Bronchial epithelial cell (primary cell): ENCODE data around the gene ANKS1B. TPM values are rescaled to one million over a fixed set of nuclear protein-coding genes. Genes with fewer than 3 reads are reported as not detected.

ENCODE experiments used
- DNase-seq: peaks from one replicate; pipeline ENCODE4 v3.0.0-alpha.2; 2010; ENCODE audit warnings: low read depth
- FAIRE-seq: peaks from 2 replicates; lab custom pipeline; 2011; peaks lifted over from hg19 to GRCh38; lab: Jason Lieb, UNC
- H3K27me3 ChIP-seq: 2 replicates; pipeline ENCODE4 v1.5.1; 2011; ENCODE audit warnings: low read length; ENCODE audit not compliant: control insufficient read depth, insufficient read depth
- H3K36me3 ChIP-seq: 2 replicates; pipeline ENCODE4 v1.5.1; 2011; ENCODE audit warnings: low read length; ENCODE audit not compliant: control insufficient read depth, insufficient read depth
- H3K4me3 ChIP-seq: 2 replicates; pipeline ENCODE4 v1.5.1; 2011; ENCODE audit warnings: mild to moderate bottlenecking, low read depth, low read length, control low read depth
- CTCF ChIP-seq: IDR thresholded peaks from 2 replicates; pipeline ENCODE4 v1.5.1; 2011; ENCODE audit warnings: mild to moderate bottlenecking, moderate library complexity, low read length, control low read depth, inconsistent platforms; ENCODE audit not compliant: insufficient read depth, severe bottlenecking
- total RNA-seq: library from RNA; depleted of rRNA; stranded (reverse); fragments of >200 nt; gene quantifications from 2 replicates; pipeline ENCODE4 v1.2.1, GENCODE V29; 2014

The ANKS1B gene
- total RNA-seq, 1 donor from 2014 or later: 0.26 TPM

- Histone ChIP-seq H3K36me3 (no peaks in the 10 kb centered on the region), H3K4me3 (no peak overlapping the region), H3K27me3 (no peaks in the 10 kb centered on the region)
- FAIRE-seq (no peak), DNase-seq (no peak)
- TF ChIP-seq CTCF: no peak
Observed at GRCh38 chr12:98864363-98864762, 1120.4 kb downstream of the ANKS1B start.

GRCh38 chr12:98863167-98863566 lies 1121.6 kb downstream of the ANKS1B start:
- FAIRE-seq: no peak
- no peaks in the 10 kb centered on the region for H3K27me3 ChIP-seq
- no peak overlapping the region for H3K4me3 ChIP-seq
- H3K36me3 ChIP-seq: no peaks in the 10 kb centered on the region
- no peak for DNase-seq
- TF ChIP-seq CTCF: no peak

DNA sequence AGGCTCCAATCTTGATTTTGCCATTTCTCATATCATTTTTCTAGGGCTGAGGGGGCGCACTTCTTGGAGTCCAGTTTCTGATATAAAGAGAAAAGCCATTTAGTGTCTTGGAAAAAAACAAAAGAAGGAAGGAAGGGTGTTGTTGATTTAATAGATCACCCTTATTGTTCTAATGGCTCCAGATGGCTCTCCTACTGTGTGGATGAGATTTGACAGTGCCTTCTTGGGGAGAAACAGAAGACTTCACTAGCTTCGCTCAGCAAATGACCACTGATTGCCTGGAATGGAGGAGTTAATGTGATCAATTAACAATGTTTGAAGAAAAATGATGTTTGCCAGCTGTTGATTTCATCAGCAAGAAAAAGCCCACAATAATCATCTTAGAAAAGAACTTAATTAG lies 1123.5 kb downstream of the ANKS1B start:
- H3K36me3 ChIP-seq: no peaks in the 10 kb centered on the region
- TF ChIP-seq CTCF: no peak
- H3K27me3 ChIP-seq: no peaks in the 10 kb centered on the region
- DNase-seq (no peak), FAIRE-seq (no peak)
- no peak overlapping the region for H3K4me3 ChIP-seq

GRCh38 chr12:98856897-98857540 lies 1127.7 kb downstream of the ANKS1B start:
- Histone ChIP-seq H3K4me3 (no peak overlapping the region), H3K36me3 (no peaks in the 10 kb centered on the region), H3K27me3 (no peaks in the 10 kb centered on the region)
- DNase-seq: peak; percentile 5
- no peak for TF ChIP-seq CTCF
- FAIRE-seq: no peak

- FAIRE-seq (no peak), DNase-seq (no peak)
- Histone ChIP-seq H3K4me3 (no peak overlapping the region), H3K36me3 (no peaks in the 10 kb centered on the region), H3K27me3 (no peaks in the 10 kb centered on the region)
- TF ChIP-seq CTCF: no peak
Observed at GRCh38 chr12:98852181-98852580, 1132.6 kb downstream of the ANKS1B start.

DNA sequence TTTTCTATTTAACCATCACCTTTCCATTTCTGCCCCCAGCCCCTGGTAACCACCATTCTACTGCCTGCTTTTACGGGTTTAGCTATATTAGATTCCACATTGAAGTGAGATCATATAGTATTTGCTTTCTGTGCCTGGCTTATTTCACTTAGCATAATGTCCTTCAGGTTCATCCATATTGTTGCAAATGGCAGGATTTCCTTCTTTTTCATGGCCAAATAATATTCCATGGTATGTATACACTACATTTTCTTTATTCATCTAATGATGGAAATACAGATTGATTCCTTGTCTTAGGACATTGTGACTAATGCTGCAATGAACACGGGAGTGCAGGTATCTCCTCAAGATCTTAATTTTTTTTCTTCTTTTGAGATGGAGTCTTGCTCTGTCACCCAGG lies 1137.5 kb downstream of the ANKS1B start:
- no peak for TF ChIP-seq CTCF
- Histone ChIP-seq H3K4me3 (no peak overlapping the region), H3K36me3 (no peaks in the 10 kb centered on the region), H3K27me3 (no peaks in the 10 kb centered on the region)
- FAIRE-seq: no peak
- no peak for DNase-seq
